Measurements from ENCODE around the gene F5. TPM values are rescaled to one million over a fixed set of nuclear protein-coding genes. Genes with fewer than 3 reads are reported as not detected.

Gene F5
- total and polyA plus RNA-seq, 7 donors = under 0.01 to 1.0 (median 0.54) TPM; not detected in 2

- 81 to 87% methylated on average over 3 of the region's 3 CpGs for WGBS, 2 donors
- intact Hi-C loops (cut with DNase I) = no loop called here
These were observed 59.3 kb downstream of the F5 start for GRCh38 chr1:169527001-169527400.

GRCh38 chr1:169526120-169526832, 60.0 kb downstream of the F5 start:
- no peaks in the 10 kb centered on the region for H3K27me3 ChIP-seq
- no peaks in the 10 kb centered on the region for H3K4me1 ChIP-seq
- intact Hi-C loops (cut with DNase I) = no loop called here
- no peaks in the 10 kb centered on the region for H3K36me3 ChIP-seq
- 15 to 66% methylated on average over 1 of the region's 1 CpG for WGBS, 2 donors
- H3K9me3 ChIP-seq = no peaks in the 10 kb centered on the region
- no peak for TF ChIP-seq EP300 (IDR thresholded peaks at IDR 0.05)
- no peak for TF ChIP-seq POLR2AphosphoS5 (IDR thresholded peaks at IDR 0.05)
- TF ChIP-seq, protein P1, sequence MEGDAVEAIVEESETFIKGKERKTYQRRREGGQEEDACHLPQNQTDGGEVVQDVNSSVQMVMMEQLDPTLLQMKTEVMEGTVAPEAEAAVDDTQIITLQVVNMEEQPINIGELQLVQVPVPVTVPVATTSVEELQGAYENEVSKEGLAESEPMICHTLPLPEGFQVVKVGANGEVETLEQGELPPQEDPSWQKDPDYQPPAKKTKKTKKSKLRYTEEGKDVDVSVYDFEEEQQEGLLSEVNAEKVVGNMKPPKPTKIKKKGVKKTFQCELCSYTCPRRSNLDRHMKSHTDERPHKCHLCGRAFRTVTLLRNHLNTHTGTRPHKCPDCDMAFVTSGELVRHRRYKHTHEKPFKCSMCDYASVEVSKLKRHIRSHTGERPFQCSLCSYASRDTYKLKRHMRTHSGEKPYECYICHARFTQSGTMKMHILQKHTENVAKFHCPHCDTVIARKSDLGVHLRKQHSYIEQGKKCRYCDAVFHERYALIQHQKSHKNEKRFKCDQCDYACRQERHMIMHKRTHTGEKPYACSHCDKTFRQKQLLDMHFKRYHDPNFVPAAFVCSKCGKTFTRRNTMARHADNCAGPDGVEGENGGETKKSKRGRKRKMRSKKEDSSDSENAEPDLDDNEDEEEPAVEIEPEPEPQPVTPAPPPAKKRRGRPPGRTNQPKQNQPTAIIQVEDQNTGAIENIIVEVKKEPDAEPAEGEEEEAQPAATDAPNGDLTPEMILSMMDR (IDR thresholded peaks at IDR 0.05) = no peak
- TF ChIP-seq POLR2A (IDR thresholded peaks at IDR 0.05) = no peak
- no peak overlapping the region for H3K4me3 ChIP-seq
- no peak overlapping the region for H3K27ac ChIP-seq
- DNase-seq = no peak

More at GRCh38 chr1:169527001-169527400, 59.3 kb downstream of the F5 start:
- H3K27me3 ChIP-seq = no peaks in the 10 kb centered on the region
- TF ChIP-seq POLR2AphosphoS5 (IDR thresholded peaks at IDR 0.05) (no peak), EP300 (IDR thresholded peaks at IDR 0.05) (no peak), POLR2A (IDR thresholded peaks at IDR 0.05) (no peak)
- TF ChIP-seq, protein P1 (IDR thresholded peaks at IDR 0.05) = no peak
- no peaks in the 10 kb centered on the region for H3K4me1 ChIP-seq
- no peak overlapping the region for H3K27ac ChIP-seq
- no peak overlapping the region for H3K4me3 ChIP-seq
- DNase-seq = no peak
- no peaks in the 10 kb centered on the region for H3K9me3 ChIP-seq
- H3K36me3 ChIP-seq = no peaks in the 10 kb centered on the region

GRCh38 chr1:169525391-169525790, 60.9 kb downstream of the F5 start:
- H3K36me3 ChIP-seq = no peaks in the 10 kb centered on the region
- H3K4me3 ChIP-seq = no peak overlapping the region
- H3K4me1 ChIP-seq = no peaks in the 10 kb centered on the region
- TF ChIP-seq EP300 (IDR thresholded peaks at IDR 0.05) (no peak), POLR2AphosphoS5 (IDR thresholded peaks at IDR 0.05) (no peak), POLR2A (IDR thresholded peaks at IDR 0.05) (no peak)
- TF ChIP-seq, protein P1 (IDR thresholded peaks at IDR 0.05) = no peak
- H3K9me3 ChIP-seq = no peaks in the 10 kb centered on the region
- intact Hi-C loops (cut with DNase I) = no loop called here
- DNase-seq = no peak
- H3K27ac ChIP-seq = no peak overlapping the region
- H3K27me3 ChIP-seq = no peaks in the 10 kb centered on the region
- 91% methylated on average over 1 of the region's 1 CpG for WGBS, 2 donors

DNA sequence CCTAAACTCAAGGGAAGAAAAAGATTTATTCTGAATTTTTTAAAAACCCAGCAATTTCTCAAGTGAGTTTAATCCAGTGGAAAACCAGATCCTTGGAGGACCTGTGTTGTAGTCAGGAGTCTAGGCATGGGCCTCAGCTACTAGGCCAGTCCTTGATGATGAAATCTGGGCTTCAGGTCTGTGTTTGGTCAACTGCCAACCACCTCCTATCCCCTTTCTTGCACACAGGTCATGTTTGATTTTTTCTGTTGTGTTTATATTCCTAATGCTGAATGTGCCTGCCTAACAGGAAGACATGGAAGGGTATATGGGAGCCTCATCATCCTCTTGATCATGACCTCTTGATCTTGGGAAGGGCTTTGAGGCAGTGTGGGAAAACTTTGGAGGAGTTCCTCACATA, 62.4 kb downstream of the F5 start:
- no peak overlapping the region for H3K27ac ChIP-seq
- intact Hi-C loops (cut with DNase I) = no loop called here
- TF ChIP-seq, protein P1 (IDR thresholded peaks at IDR 0.05) = no peak
- TF ChIP-seq EP300 (IDR thresholded peaks at IDR 0.05) = no peak
- TF ChIP-seq POLR2AphosphoS5 (IDR thresholded peaks at IDR 0.05) = no peak
- TF ChIP-seq POLR2A (IDR thresholded peaks at IDR 0.05) = no peak
- no peaks in the 10 kb centered on the region for H3K4me1 ChIP-seq
- H3K27me3 ChIP-seq = no peaks in the 10 kb centered on the region
- DNase-seq = no peak
- H3K9me3 ChIP-seq = no peaks in the 10 kb centered on the region
- no peak overlapping the region for H3K4me3 ChIP-seq
- H3K36me3 ChIP-seq = no peaks in the 10 kb centered on the region

DNA sequence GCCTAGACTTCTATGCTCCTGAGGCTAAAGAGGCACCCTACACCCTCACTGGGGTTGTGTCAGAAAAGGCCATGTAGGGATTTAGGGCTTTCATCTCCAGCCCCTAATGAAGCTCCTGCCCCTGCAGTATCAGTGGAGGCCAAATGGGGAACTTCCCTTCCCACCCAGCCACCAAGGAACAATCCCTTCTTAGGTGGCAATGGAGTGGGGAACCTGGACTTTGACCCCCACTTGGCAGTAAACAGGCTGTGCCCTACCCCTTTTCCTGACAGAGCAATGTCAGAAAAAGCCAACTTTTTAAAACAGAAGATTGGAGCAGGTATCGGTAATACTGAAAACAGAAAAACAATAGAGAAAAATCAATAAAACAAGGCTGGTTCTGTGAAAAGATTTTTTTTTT, 65.1 kb downstream of the F5 start:
- TF ChIP-seq POLR2AphosphoS5 (IDR thresholded peaks at IDR 0.05) = no peak
- TF ChIP-seq EP300 (IDR thresholded peaks at IDR 0.05) = no peak
- TF ChIP-seq, protein P1 (IDR thresholded peaks at IDR 0.05) = no peak
- TF ChIP-seq POLR2A (IDR thresholded peaks at IDR 0.05) = no peak
- Histone ChIP-seq H3K27me3 (no peaks in the 10 kb centered on the region), H3K9me3 (no peaks in the 10 kb centered on the region), H3K27ac (no peak overlapping the region), H3K36me3 (no peaks in the 10 kb centered on the region), H3K4me3 (no peak overlapping the region), H3K4me1 (no peaks in the 10 kb centered on the region)
- intact Hi-C loops (cut with DNase I) = no loop called here
- WGBS, 2 donors = 28 to 71% methylated on average over 1 of the region's 1 CpG
- DNase-seq = no peak

Measured in sigmoid colon (tissue), 7 donors.